ENCODE data around the gene RC3H2.

The RC3H2 gene

DNA sequence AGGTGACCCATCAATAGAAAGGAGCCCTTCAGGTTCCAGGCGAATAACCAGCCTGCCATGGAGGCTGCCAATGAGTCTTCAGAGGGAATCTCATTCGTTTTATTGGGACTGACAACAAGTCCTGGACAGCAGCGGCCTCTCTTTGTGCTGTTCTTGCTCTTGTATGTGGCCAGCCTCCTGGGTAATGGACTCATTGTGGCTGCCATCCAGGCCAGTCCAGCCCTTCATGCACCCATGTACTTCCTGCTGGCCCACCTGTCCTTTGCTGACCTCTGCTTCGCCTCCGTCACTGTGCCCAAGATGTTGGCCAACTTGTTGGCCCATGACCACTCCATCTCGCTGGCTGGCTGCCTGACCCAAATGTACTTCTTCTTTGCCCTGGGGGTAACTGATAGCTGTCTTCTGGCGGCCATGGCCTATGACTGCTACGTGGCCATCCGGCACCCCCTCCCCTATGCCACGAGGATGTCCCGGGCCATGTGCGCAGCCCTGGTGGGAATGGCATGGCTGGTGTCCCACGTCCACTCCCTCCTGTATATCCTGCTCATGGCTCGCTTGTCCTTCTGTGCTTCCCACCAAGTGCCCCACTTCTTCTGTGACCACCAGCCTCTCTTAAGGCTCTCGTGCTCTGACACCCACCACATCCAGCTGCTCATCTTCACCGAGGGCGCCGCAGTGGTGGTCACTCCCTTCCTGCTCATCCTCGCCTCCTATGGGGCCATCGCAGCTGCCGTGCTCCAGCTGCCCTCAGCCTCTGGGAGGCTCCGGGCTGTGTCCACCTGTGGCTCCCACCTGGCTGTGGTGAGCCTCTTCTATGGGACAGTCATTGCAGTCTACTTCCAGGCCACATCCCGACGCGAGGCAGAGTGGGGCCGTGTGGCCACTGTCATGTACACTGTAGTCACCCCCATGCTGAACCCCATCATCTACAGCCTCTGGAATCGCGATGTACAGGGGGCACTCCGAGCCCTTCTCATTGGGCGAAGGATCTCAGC lies 104.8 kb downstream of the RC3H2 start, which contains the start of gene OR1K1:
TSS of gene OR1K1 (plus strand) at position 58 of the 995 bp plus-strand sequence. CDS start at position 58, 0 bp downstream.
- no peak for DNase-seq

- DNase-seq = no peak
Observed at GRCh38 chr9:122797316-122798063, 107.7 kb downstream of the RC3H2 start.

Measured in NK-92 treated with Interleukin-12 subunit alpha and Interleukin-12 subunit beta, amount 100 ng/mL, for 24 hours (cell line).